SU-DHL-6 (cell line): ENCODE measurements around the gene GP5.

ENCODE experiments used
- H2AFZ ChIP-seq: fragments of 200-600 bp; sonication (generic); 2 replicates; pipeline ENCODE4 v1.6.1; 2014; ENCODE audit warnings: low read depth, mild to moderate bottlenecking, moderate library complexity, mixed read lengths, antibody characterized with exemption, low read length; ENCODE audit not compliant: severe bottlenecking
- H3F3A ChIP-seq: fragments of 200-600 bp; shearing (Covaris generic); 2 replicates; pipeline ENCODE4 v1.6.0; 2016; ENCODE audit warnings: antibody characterized with exemption, mild to moderate bottlenecking; ENCODE audit not compliant: insufficient read depth
- H3K27ac ChIP-seq: fragments of 200-600 bp; sonication (generic); 2 replicates; pipeline ENCODE4 v1.5.1; 2016; ENCODE audit warnings: low read depth, mild to moderate bottlenecking, low read length, moderate library complexity, mixed read lengths
- H3K27me3 ChIP-seq: fragments of 200-600 bp; sonication (generic), shearing (Covaris generic); 2 replicates; pipeline ENCODE4 v1.6.0; 2014; ENCODE audit warnings: mild to moderate bottlenecking, low read length
- H3K36me3 ChIP-seq: fragments of 200-600 bp; sonication (generic); 2 replicates; pipeline ENCODE4 v1.6.1; 2014; ENCODE audit warnings: mild to moderate bottlenecking, low read length, mixed read lengths
- H3K4me2 ChIP-seq: fragments of 300-600, 200-600 bp; shearing (Covaris generic), sonication (generic); 2 replicates; pipeline ENCODE4 v1.6.0; 2014; ENCODE audit warnings: low read length, low read depth, mild to moderate bottlenecking; ENCODE audit not compliant: poor library complexity, severe bottlenecking
- H3K4me3 ChIP-seq: fragments of 200-600 bp; sonication (generic); 2 replicates; pipeline ENCODE4 v1.5.1; 2014; ENCODE audit warnings: antibody characterized with exemption, low read length, mild to moderate bottlenecking, mixed read lengths; ENCODE audit not compliant: insufficient read depth, poor library complexity, severe bottlenecking
- H3K79me2 ChIP-seq: fragments of 200-600 bp; sonication (generic); 2 replicates; pipeline ENCODE4 v1.6.1; 2014; ENCODE audit warnings: mild to moderate bottlenecking, low read length, moderate library complexity; ENCODE audit not compliant: insufficient read depth
- H3K9ac ChIP-seq: fragments of 200-600 bp; sonication (generic); 2 replicates; pipeline ENCODE4 v1.7.0; 2014; ENCODE audit warnings: mild to moderate bottlenecking, low read length
- H3K9me2 ChIP-seq: fragments of 200-600 bp; sonication (generic); replicated peaks from 2 replicates; pipeline ENCODE4 v1.6.1; 2014; ENCODE audit warnings: low read length; ENCODE audit not compliant: insufficient read depth
- H3K9me3 ChIP-seq: fragments of 200-600 bp; sonication (generic); 2 replicates; pipeline ENCODE4 v1.6.1; 2014; ENCODE audit warnings: low read length, mixed read lengths; ENCODE audit not compliant: insufficient read depth
- H4K20me1 ChIP-seq: fragments of 200-600 bp; sonication (generic); 2 replicates; pipeline ENCODE4 v1.6.1; 2014; ENCODE audit warnings: low read depth, mild to moderate bottlenecking, antibody characterized with exemption, low read length, moderate library complexity, mixed read lengths
- CTCF ChIP-seq: fragments of 200-600 bp; sonication (generic); IDR thresholded peaks from one replicate; pipeline ENCODE4 v1.5.1; 2017; ENCODE audit warnings: antibody characterized with exemption, mild to moderate bottlenecking, low read length, moderate library complexity; ENCODE audit not compliant: insufficient read depth, poor library complexity, severe bottlenecking
- EZH2phosphoT487 ChIP-seq: fragments of 200-600 bp; sonication (generic), shearing (Covaris generic); conservative IDR thresholded peaks from 2 replicates; pipeline ENCODE4 v1.6.1; 2018; ENCODE audit warnings: mild to moderate bottlenecking, antibody characterized with exemption, low read length, moderate library complexity, mixed read lengths

GP5 gene

GRCh38 chr3:194395212-194395611 lies 3.9 kb downstream of the GP5 start:
- no peak overlapping the region for H3K4me2 ChIP-seq
- no peak for TF ChIP-seq CTCF
- TF ChIP-seq EZH2phosphoT487 = no peak
- 0 out of 2 replicates have a peak, but pooled peaks cover 3% of the 10 kb centered on the region for H3K9me3 ChIP-seq
- no peaks in the 10 kb centered on the region for H3K36me3 ChIP-seq
- no peaks in the 10 kb centered on the region for H3K27me3 ChIP-seq
- H3K79me2 ChIP-seq = no peaks in the 10 kb centered on the region
- H3F3A ChIP-seq = no peaks in the 10 kb centered on the region
- H3K4me3 ChIP-seq = no peak overlapping the region
- no peaks in the 10 kb centered on the region for H4K20me1 ChIP-seq
- no peak overlapping the region for H2AFZ ChIP-seq
- no peak overlapping the region for H3K27ac ChIP-seq
- no peak overlapping the region for H3K9ac ChIP-seq
- H3K9me2 ChIP-seq = no peaks in the 10 kb centered on the region

DNA sequence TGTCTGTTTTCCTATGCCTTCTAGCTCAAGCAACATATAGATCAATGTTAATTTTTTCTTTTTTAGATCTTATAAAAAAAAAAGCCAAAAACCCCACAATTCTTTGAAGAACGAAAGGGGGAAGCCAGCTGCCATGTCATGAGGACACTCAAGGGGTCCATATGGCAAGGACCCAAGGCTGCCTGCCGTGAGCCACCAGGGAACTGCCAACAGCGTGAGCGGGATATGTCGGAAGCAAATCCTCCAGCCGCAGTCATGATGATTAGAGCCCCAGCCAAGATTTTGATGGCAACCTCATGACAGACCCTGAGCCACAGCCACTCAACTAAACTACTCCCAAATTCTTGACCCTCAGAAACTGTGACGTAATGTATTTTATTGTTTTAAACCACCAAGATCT lies 6.5 kb downstream of the GP5 start:
- Histone ChIP-seq H3K79me2 (no peaks in the 10 kb centered on the region), H2AFZ (no peak overlapping the region), H4K20me1 (no peaks in the 10 kb centered on the region), H3K9ac (no peak overlapping the region), H3K9me2 (no peaks in the 10 kb centered on the region), H3K36me3 (no peaks in the 10 kb centered on the region), H3K27me3 (no peaks in the 10 kb centered on the region), H3F3A (no peaks in the 10 kb centered on the region), H3K4me3 (no peak overlapping the region), H3K27ac (no peak overlapping the region), H3K4me2 (no peak overlapping the region), H3K9me3 (0 out of 2 replicates have a peak, but pooled peaks cover 3% of the 10 kb centered on the region)
- no peak for TF ChIP-seq CTCF
- no peak for TF ChIP-seq EZH2phosphoT487

GRCh38 chr3:194390835-194391234 lies 8.2 kb downstream of the GP5 start:
- no peaks in the 10 kb centered on the region for H3F3A ChIP-seq
- TF ChIP-seq CTCF (no peak), EZH2phosphoT487 (no peak)
- H3K27me3 ChIP-seq = no peaks in the 10 kb centered on the region
- no peak overlapping the region for H3K9ac ChIP-seq
- H3K79me2 ChIP-seq = no peaks in the 10 kb centered on the region
- 0 out of 2 replicates have a peak, but pooled peaks cover 3% of the 10 kb centered on the region for H3K9me3 ChIP-seq
- H3K9me2 ChIP-seq = no peaks in the 10 kb centered on the region
- no peak overlapping the region for H3K4me2 ChIP-seq
- H4K20me1 ChIP-seq = no peaks in the 10 kb centered on the region
- no peaks in the 10 kb centered on the region for H3K36me3 ChIP-seq
- no peak overlapping the region for H3K27ac ChIP-seq
- H2AFZ ChIP-seq = no peak overlapping the region
- H3K4me3 ChIP-seq = no peak overlapping the region
